Measurements from ENCODE around the gene TMPRSS6. TPM values are rescaled to one million over a fixed set of nuclear protein-coding genes. Genes with fewer than 3 reads are reported as not detected.

The TMPRSS6 gene
- total and polyA plus RNA-seq, 2 of the 13 experiments (the other 11 are each of a cell fraction or from before 2014, with no cell fraction given): 4.2 to 4.8 TPM

DNA sequence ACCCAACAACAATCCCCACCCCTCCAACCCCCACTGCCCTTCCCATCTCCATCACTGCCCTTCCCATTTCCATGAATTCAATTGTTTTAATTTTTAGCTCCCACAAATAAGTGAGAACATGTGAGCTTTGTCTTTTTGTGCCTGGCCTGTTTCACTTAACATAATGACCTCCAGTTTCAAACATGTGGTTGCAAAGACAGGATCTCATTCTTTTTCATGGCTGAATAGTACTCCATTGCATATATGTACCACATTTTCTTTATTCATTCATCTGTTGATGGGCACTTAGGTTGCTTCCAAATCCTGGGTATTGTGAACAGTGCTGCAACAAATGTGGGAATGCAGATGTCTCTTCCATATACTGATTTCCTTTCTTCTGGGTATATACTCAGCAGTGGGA, 41.2 kb upstream of the TMPRSS6 start:
- no TSS peak for BruUV-seq (replicated peaks)
- POLR2A ChIA-PET: no interaction called here
- no peak for ATAC-seq
- no peak overlapping the region for H3K4me2 ChIP-seq (ENCODE audit: low read depth, low read length)
- H4K20me1 ChIP-seq (ENCODE audit: insufficient read depth, low read length): no peaks in the 10 kb centered on the region
- H3K79me2 ChIP-seq (ENCODE audit: insufficient read depth, low read length): no peaks in the 10 kb centered on the region
- no peak overlapping the region for H3K9ac ChIP-seq (ENCODE audit: insufficient read depth, low read depth, low read length)
- H3K27ac ChIP-seq (ENCODE audit: extremely low read length, insufficient read depth, low read length): no peak overlapping the region
- in situ Hi-C loops (cut with HindIII; ENCODE audit: extremely low pct_ligation_motif_present, low pct_unique_long_range_greater_than_20kb) (no loop called here), intact Hi-C loops (cut with micrococcal nuclease; ENCODE audit: unreplicated experiment) (no loop called here)
- H3K4me3 ChIP-seq (replicated peaks in 1 of 3; ENCODE audit: insufficient read depth in 1 of 3, low read depth in 2 of 3, low read length in 3 of 3): no peak overlapping the region
- DNase-seq (ENCODE audit: low spot score): no peak
- H2AFZ ChIP-seq (ENCODE audit: low read length): no peak overlapping the region
- H3K27me3 ChIP-seq (ENCODE audit: control insufficient read depth in 1 of 2, insufficient read depth in 2 of 2, low read length in 2 of 2): peaks cover 3 to 25% of the 10 kb centered on the region in 2 experiments; a peak in 4 of 5 replicates
- 0 out of 2 replicates have a peak, but pooled peaks cover 6% of the 10 kb centered on the region for H3K4me1 ChIP-seq (ENCODE audit: insufficient read depth, low read length)
- no peaks in the 10 kb centered on the region for H3K9me3 ChIP-seq (ENCODE audit: low read length)
- H3K36me3 ChIP-seq (replicated peaks in 1 of 2; ENCODE audit: control insufficient read depth in 1 of 2, insufficient read depth in 2 of 2, low read length in 2 of 2): no peaks in the 10 kb centered on the region
- CTCF ChIA-PET (ENCODE audit: low intra/inter-chr PET ratio, low total read pairs): no interaction called here
- no peak for FAIRE-seq
- TF ChIP-seq ZBTB21 (CRISPR knock-in tag; IDR thresholded peaks at IDR 0.05) (no peak), JUN (CRISPR knock-in tag; IDR thresholded peaks at IDR 0.05) (no peak), MYNN (CRISPR knock-in tag; IDR thresholded peaks at IDR 0.05; ENCODE audit: low read depth) (no peak), ZFY (CRISPR knock-in tag; IDR thresholded peaks at IDR 0.05) (no peak), ATF7 (IDR thresholded peaks at IDR 0.05) (no peak), ATF7 (CRISPR knock-in tag; IDR thresholded peaks at IDR 0.05) (no peak), HOXD1 (CRISPR knock-in tag; IDR thresholded peaks at IDR 0.05) (no peak), ZNF101 (CRISPR knock-in tag; IDR thresholded peaks at IDR 0.05; ENCODE audit: borderline replicate concordance, low read depth) (no peak), TMF1 (CRISPR knock-in tag; IDR thresholded peaks at IDR 0.05; ENCODE audit: low read depth) (no peak), KDM6A (CRISPR knock-in tag; IDR thresholded peaks at IDR 0.05; ENCODE audit: low read depth) (no peak), ZFP36 (IDR thresholded peaks at IDR 0.05; ENCODE audit: borderline replicate concordance, low read depth, low read length, partially characterized antibody) (no peak), YEATS2 (CRISPR knock-in tag; IDR thresholded peaks at IDR 0.05; ENCODE audit: borderline replicate concordance) (no peak), MED13 (CRISPR knock-in tag; IDR thresholded peaks at IDR 0.05) (no peak), CCAR2 (optimal IDR thresholded peaks at IDR 0.05; ENCODE audit: low read depth, low read length) (no peak)
- TF ChIP-seq, protein P1, sequence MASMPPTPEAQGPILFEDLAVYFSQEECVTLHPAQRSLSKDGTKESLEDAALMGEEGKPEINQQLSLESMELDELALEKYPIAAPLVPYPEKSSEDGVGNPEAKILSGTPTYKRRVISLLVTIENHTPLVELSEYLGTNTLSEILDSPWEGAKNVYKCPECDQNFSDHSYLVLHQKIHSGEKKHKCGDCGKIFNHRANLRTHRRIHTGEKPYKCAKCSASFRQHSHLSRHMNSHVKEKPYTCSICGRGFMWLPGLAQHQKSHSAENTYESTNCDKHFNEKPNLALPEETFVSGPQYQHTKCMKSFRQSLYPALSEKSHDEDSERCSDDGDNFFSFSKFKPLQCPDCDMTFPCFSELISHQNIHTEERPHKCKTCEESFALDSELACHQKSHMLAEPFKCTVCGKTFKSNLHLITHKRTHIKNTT (CRISPR knock-in tag; IDR thresholded peaks at IDR 0.05): no peak
- TF ChIP-seq, protein P2, sequence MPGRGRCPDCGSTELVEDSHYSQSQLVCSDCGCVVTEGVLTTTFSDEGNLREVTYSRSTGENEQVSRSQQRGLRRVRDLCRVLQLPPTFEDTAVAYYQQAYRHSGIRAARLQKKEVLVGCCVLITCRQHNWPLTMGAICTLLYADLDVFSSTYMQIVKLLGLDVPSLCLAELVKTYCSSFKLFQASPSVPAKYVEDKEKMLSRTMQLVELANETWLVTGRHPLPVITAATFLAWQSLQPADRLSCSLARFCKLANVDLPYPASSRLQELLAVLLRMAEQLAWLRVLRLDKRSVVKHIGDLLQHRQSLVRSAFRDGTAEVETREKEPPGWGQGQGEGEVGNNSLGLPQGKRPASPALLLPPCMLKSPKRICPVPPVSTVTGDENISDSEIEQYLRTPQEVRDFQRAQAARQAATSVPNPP (CRISPR knock-in tag; IDR thresholded peaks at IDR 0.05): no peak
- TF ChIP-seq, protein P3, sequence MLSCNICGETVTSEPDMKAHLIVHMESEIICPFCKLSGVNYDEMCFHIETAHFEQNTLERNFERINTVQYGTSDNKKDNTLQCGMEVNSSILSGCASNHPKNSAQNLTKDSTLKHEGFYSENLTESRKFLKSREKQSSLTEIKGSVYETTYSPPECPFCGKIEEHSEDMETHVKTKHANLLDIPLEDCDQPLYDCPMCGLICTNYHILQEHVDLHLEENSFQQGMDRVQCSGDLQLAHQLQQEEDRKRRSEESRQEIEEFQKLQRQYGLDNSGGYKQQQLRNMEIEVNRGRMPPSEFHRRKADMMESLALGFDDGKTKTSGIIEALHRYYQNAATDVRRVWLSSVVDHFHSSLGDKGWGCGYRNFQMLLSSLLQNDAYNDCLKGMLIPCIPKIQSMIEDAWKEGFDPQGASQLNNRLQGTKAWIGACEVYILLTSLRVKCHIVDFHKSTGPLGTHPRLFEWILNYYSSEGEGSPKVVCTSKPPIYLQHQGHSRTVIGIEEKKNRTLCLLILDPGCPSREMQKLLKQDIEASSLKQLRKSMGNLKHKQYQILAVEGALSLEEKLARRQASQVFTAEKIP (CRISPR knock-in tag; IDR thresholded peaks at IDR 0.05; ENCODE audit: borderline replicate concordance): no peak
- TF ChIP-seq, protein P4, sequence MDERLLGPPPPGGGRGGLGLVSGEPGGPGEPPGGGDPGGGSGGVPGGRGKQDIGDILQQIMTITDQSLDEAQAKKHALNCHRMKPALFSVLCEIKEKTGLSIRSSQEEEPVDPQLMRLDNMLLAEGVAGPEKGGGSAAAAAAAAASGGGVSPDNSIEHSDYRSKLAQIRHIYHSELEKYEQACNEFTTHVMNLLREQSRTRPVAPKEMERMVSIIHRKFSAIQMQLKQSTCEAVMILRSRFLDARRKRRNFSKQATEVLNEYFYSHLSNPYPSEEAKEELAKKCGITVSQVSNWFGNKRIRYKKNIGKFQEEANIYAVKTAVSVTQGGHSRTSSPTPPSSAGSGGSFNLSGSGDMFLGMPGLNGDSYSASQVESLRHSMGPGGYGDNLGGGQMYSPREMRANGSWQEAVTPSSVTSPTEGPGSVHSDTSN (CRISPR knock-in tag; IDR thresholded peaks at IDR 0.05): no peak
- TF ChIP-seq, protein P5, sequence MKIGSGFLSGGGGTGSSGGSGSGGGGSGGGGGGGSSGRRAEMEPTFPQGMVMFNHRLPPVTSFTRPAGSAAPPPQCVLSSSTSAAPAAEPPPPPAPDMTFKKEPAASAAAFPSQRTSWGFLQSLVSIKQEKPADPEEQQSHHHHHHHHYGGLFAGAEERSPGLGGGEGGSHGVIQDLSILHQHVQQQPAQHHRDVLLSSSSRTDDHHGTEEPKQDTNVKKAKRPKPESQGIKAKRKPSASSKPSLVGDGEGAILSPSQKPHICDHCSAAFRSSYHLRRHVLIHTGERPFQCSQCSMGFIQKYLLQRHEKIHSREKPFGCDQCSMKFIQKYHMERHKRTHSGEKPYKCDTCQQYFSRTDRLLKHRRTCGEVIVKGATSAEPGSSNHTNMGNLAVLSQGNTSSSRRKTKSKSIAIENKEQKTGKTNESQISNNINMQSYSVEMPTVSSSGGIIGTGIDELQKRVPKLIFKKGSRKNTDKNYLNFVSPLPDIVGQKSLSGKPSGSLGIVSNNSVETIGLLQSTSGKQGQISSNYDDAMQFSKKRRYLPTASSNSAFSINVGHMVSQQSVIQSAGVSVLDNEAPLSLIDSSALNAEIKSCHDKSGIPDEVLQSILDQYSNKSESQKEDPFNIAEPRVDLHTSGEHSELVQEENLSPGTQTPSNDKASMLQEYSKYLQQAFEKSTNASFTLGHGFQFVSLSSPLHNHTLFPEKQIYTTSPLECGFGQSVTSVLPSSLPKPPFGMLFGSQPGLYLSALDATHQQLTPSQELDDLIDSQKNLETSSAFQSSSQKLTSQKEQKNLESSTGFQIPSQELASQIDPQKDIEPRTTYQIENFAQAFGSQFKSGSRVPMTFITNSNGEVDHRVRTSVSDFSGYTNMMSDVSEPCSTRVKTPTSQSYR (CRISPR knock-in tag; IDR thresholded peaks at IDR 0.05; ENCODE audit: borderline replicate concordance): no peak
